Gastroesophageal sphincter (tissue), 3 donors: ENCODE data around the gene ZNF219.

Source experiments
- EP300 ChIP-seq: sonication (generic); formaldehyde crosslinking; IDR thresholded peaks from one replicate; pipeline ENCODE4 v1.6.1; 2017; ENCODE audit warnings: antibody characterized with exemption, mild to moderate bottlenecking
- POLR2A ChIP-seq, 2 donors: fragments of 450-650 bp; IDR thresholded peaks; one replicate each; pipeline ENCODE4 v1.6.1; 2017; ENCODE audit warnings: antibody characterized with exemption in 2 of 2, mild to moderate bottlenecking in 2 of 2, moderate library complexity in 1 of 2
- POLR2AphosphoS5 ChIP-seq: sonication (generic); formaldehyde crosslinking; IDR thresholded peaks from one replicate; pipeline ENCODE4 v1.6.1; 2017; ENCODE audit warnings: antibody characterized with exemption
- TF ChIP-seq, protein P1 (sequence below), 4 experiments: fragments of 200-600 bp in 2 of 4; fragments of 450-650 bp in 2 of 4; sonication (generic) in 1 of 4; IDR thresholded peaks; one replicate each; pipeline ENCODE4 v1.5.1; 2017 to 2019; ENCODE audit warnings: antibody characterized with exemption in 4 of 4, mild to moderate bottlenecking in 2 of 4, moderate library complexity in 2 of 4

DNA sequence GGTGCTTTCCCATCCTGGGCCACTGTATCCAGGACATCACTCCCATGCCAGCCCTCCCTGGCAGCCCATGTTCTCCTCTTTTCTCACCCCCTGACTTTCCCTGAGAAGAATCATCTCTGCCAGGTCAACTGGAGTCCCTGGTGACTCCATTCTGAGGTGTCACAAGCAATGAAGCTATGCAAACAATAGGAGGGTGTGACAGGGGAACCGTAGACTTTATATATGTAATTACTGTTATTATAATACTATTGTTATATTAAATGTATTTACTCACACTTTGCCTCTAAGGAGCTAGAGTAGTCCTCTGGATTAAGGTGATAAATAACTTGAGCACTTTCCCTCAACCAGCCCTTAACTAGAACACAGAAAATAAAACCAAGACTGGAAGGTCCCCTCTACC is 9.2 kb downstream of the ZNF219 start:
- TF ChIP-seq, protein P1, sequence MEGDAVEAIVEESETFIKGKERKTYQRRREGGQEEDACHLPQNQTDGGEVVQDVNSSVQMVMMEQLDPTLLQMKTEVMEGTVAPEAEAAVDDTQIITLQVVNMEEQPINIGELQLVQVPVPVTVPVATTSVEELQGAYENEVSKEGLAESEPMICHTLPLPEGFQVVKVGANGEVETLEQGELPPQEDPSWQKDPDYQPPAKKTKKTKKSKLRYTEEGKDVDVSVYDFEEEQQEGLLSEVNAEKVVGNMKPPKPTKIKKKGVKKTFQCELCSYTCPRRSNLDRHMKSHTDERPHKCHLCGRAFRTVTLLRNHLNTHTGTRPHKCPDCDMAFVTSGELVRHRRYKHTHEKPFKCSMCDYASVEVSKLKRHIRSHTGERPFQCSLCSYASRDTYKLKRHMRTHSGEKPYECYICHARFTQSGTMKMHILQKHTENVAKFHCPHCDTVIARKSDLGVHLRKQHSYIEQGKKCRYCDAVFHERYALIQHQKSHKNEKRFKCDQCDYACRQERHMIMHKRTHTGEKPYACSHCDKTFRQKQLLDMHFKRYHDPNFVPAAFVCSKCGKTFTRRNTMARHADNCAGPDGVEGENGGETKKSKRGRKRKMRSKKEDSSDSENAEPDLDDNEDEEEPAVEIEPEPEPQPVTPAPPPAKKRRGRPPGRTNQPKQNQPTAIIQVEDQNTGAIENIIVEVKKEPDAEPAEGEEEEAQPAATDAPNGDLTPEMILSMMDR (IDR thresholded peaks at IDR 0.05) = no peak
- TF ChIP-seq POLR2AphosphoS5 (no peak), POLR2A (IDR thresholded peaks at IDR 0.05) (no peak), EP300 (no peak)
